ENCODE data around the gene ZFP91.

DNA sequence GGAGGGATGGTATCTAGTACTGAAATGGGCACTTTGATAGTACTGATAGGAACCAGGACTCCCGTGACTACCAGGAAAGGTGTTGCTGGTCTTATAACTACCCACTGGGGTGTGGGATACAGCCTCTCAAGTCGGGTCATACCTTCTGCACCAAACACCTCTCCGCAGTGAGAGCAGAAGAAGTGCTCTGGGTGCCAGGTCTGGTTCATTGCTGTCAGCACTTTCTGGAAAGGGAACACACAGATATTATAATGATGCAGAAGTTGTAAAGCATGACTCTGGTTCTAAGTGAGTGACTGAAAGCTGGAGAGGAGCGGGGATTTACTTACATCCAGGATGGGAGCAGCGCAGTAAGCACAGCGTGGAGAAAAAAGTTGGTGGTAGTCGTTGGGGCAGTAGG is 29.2 kb upstream of the ZFP91 start:
- no peak for TF ChIP-seq EZH2 (IDR thresholded peaks at IDR 0.05; ENCODE audit: borderline replicate concordance, low read depth, low read length, severe bottlenecking)
- no peak for TF ChIP-seq POLR2A (IDR thresholded peaks at IDR 0.05; ENCODE audit: low read depth, low read length)
- no peak for TF ChIP-seq CTCF (IDR thresholded peaks at IDR 0.05; ENCODE audit: extremely low read depth in 1 of 2, insufficient read depth in 1 of 2, low read depth in 1 of 2, low read length in 2 of 2)
- TF ChIP-seq, protein P1, sequence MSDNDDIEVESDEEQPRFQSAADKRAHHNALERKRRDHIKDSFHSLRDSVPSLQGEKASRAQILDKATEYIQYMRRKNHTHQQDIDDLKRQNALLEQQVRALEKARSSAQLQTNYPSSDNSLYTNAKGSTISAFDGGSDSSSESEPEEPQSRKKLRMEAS (IDR thresholded peaks at IDR 0.05; ENCODE audit: insufficient read depth, insufficient read length), result no peak

All from endothelial cell of umbilical vein (primary cell).